ENCODE data around the gene GNAI3. TPM values are rescaled to one million over a fixed set of nuclear protein-coding genes. Genes with fewer than 3 reads are reported as not detected.

Gene GNAI3
- total RNA-seq, 6 donors from 2014 or later, result 2.2 to 9.0 (median 6.0) TPM

GRCh38 chr1:109628540-109629321 lies 80.3 kb downstream of the GNAI3 start:
- Histone ChIP-seq H3K36me3 (peaks cover 14 to 58% (median 54%) of the 10 kb centered on the region in 4 donors), H3K4me3 (no peak overlapping the region), H3K4me1 (peaks cover 8 to 10% (median 9%) of the 10 kb centered on the region in 4 donors), H3K9me3 (no peaks in the 10 kb centered on the region), H3K27me3 (no peaks in the 10 kb centered on the region), H3K27ac (no peak overlapping the region)
- TF ChIP-seq, protein P1, sequence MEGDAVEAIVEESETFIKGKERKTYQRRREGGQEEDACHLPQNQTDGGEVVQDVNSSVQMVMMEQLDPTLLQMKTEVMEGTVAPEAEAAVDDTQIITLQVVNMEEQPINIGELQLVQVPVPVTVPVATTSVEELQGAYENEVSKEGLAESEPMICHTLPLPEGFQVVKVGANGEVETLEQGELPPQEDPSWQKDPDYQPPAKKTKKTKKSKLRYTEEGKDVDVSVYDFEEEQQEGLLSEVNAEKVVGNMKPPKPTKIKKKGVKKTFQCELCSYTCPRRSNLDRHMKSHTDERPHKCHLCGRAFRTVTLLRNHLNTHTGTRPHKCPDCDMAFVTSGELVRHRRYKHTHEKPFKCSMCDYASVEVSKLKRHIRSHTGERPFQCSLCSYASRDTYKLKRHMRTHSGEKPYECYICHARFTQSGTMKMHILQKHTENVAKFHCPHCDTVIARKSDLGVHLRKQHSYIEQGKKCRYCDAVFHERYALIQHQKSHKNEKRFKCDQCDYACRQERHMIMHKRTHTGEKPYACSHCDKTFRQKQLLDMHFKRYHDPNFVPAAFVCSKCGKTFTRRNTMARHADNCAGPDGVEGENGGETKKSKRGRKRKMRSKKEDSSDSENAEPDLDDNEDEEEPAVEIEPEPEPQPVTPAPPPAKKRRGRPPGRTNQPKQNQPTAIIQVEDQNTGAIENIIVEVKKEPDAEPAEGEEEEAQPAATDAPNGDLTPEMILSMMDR (IDR thresholded peaks at IDR 0.05), result no peak
- TF ChIP-seq POLR2AphosphoS5 (IDR thresholded peaks at IDR 0.05) (no peak), EP300 (IDR thresholded peaks at IDR 0.05) (no peak), POLR2A (IDR thresholded peaks at IDR 0.05) (no peak)
- WGBS, 2 donors, result 88 to 89% methylated on average over 14 to 23 of the region's 23 CpGs
- DNase-seq, result peak in 1 of 2 donors; percentile 68
- no peak for ATAC-seq (ENCODE audit: low FRiP score in 2 of 2)

DNA sequence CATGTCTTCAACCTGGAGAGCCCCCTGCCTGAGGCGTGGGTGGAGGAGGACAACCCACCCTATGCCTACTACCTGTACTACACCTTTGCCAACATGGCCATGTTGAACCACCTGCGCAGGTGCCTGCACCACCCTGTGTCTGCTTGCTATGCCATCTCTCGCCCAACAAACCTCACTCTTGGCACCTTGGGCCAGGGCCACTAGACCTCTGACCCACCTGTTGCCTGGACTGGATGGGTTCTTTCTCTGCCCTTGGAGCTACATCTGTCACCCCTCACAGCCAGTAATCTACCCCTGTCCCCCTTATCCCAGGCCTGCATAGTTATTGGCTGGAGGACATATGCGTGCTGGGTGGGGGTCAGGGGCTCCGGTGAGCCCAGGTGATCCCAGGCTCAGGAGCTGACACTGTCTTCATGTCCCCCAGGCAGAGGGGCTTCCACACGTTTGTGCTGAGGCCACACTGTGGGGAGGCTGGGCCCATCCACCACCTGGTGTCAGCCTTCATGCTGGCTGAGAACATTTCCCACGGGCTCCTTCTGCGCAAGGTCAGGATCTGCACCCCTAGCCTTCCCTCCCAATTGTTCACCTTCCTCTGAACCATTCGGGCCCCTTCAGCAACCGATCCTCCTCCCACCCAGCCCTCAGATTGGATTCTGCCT lies 81.1 kb downstream of the GNAI3 start:
- Histone ChIP-seq H3K4me1 (peaks cover 1 to 4% (median 2%) of the 10 kb centered on the region in 4 donors), H3K4me3 (no peak overlapping the region), H3K27ac (no peak overlapping the region), H3K27me3 (no peaks in the 10 kb centered on the region), H3K9me3 (no peaks in the 10 kb centered on the region), H3K36me3 (peaks cover 14 to 58% (median 54%) of the 10 kb centered on the region in 4 donors)
- ATAC-seq (ENCODE audit: low FRiP score in 2 of 2), result no peak
- TF ChIP-seq, protein P1 (IDR thresholded peaks at IDR 0.05), result no peak
- TF ChIP-seq POLR2AphosphoS5 (IDR thresholded peaks at IDR 0.05) (no peak), EP300 (IDR thresholded peaks at IDR 0.05) (no peak), POLR2A (IDR thresholded peaks at IDR 0.05) (no peak)
- 89 to 91% methylated on average over 7 to 10 of the region's 10 CpGs for WGBS, 2 donors
- no peak for DNase-seq

DNA sequence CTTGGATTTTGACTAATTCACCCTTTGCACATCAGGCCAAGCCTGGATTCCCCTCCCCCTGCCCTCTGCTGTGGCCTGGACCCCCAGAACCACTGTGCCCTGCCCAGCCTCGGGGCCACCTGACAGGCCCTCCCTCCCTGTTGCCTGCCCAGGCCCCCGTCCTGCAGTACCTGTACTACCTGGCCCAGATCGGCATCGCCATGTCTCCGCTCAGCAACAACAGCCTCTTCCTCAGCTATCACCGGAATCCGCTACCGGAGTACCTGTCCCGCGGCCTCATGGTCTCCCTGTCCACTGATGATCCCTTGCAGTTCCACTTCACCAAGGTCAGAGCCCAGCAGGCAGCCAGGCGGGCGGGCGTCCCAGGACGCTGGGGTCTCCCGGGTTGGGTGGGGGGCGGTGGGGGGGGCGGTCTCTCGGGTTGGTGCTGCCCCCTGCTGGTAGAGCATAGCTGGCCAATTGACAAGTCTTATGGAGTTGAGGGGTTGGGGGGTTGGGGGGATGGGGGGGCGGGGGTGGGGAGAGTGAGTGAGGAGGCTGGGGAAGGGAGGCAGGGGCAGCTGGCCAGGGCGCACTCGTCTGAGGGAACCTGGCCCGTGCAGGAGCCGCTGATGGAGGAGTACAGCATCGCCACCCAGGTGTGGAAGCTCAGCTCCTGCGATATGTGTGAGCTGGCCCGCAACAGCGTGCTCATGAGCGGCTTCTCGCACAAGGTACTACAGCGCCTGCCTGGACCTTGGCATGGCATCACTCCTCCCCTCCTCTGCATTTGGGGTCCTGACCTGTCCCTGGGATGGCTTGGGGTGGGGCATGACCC lies 81.9 kb downstream of the GNAI3 start:
- no peaks in the 10 kb centered on the region for H3K4me1 ChIP-seq
- DNase-seq, result peak in 1 of 2 donors; percentile 72
- no peak overlapping the region for H3K4me3 ChIP-seq
- no peaks in the 10 kb centered on the region for H3K27me3 ChIP-seq
- no peak overlapping the region for H3K27ac ChIP-seq
- H3K36me3 ChIP-seq, result peaks cover 14 to 58% (median 54%) of the 10 kb centered on the region in 4 donors
- H3K9me3 ChIP-seq, result no peaks in the 10 kb centered on the region
- TF ChIP-seq, protein P1 (IDR thresholded peaks at IDR 0.05), result peak in 3 of 6 experiments; percentile 21 to 58 (median 32)
- TF ChIP-seq POLR2AphosphoS5 (IDR thresholded peaks at IDR 0.05) (no peak), POLR2A (IDR thresholded peaks at IDR 0.05) (no peak), EP300 (IDR thresholded peaks at IDR 0.05) (no peak)
- no peak for ATAC-seq (ENCODE audit: low FRiP score in 2 of 2)
- 80 to 94% methylated on average over 13 to 21 of the region's 30 CpGs for WGBS, 2 donors

DNA sequence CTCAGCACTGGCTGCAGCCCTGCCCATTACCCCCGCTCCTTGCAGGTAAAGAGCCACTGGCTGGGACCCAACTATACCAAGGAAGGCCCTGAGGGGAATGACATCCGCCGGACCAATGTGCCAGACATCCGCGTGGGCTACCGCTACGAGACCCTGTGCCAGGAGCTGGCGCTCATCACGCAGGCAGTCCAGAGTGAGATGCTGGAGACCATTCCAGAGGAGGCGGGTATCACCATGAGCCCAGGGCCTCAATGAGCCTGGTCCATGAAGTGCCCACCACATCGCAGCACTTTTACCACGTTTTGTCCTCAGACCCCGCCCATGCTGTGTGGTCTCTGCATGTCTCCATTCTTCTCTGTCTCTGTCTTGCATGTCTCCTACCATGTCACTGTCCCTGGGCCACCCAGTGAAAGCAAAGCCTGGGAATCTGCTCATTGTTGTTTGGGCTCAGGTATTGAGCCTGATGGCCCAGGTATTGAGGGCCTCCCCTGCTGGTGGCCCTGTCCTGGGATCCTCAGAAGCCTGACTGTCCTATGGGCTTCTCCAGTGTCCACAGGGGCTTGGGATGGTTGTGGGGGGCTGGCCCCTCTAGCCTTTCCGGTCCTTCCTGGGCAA lies 82.6 kb downstream of the GNAI3 start:
- no peaks in the 10 kb centered on the region for H3K9me3 ChIP-seq
- H3K27ac ChIP-seq, result no peak overlapping the region
- H3K4me3 ChIP-seq, result no peak overlapping the region
- H3K27me3 ChIP-seq, result no peaks in the 10 kb centered on the region
- WGBS, 2 donors, result 93 to 96% methylated on average over 7 to 12 of the region's 14 CpGs
- no peak for ATAC-seq (ENCODE audit: low FRiP score in 2 of 2)
- TF ChIP-seq EP300 (IDR thresholded peaks at IDR 0.05) (no peak), POLR2A (IDR thresholded peaks at IDR 0.05) (no peak), POLR2AphosphoS5 (IDR thresholded peaks at IDR 0.05) (no peak)
- TF ChIP-seq, protein P1 (IDR thresholded peaks at IDR 0.05), result no peak
- no peak for DNase-seq
- peaks cover 14 to 57% (median 52%) of the 10 kb centered on the region in 4 donors for H3K36me3 ChIP-seq
- peaks cover 0 to 2% (median under 1%) of the 10 kb centered on the region in 4 donors for H3K4me1 ChIP-seq

All from upper lobe of left lung (tissue), 6 donors.